HG02973 (cell line): ENCODE results near the gene NTRK1.

Experiments used
- ATAC-seq: cut with Tn5 transposase; IDR thresholded peaks from one replicate; pipeline ENCODE4 v1.9.1; 2021; ENCODE audit warnings: moderate library complexity; ENCODE audit not compliant: unreplicated experiment

The NTRK1 gene

GRCh38 chr1:156930483-156930882, 69.8 kb downstream of the NTRK1 start:
- no peak for ATAC-seq
